Loucy (cell line): ENCODE data around the gene TMEM164.

ENCODE experiments used
- CTCF ChIP-seq: fragments of 200-600 bp; sonication (generic); conservative IDR thresholded peaks from 2 replicates; pipeline ENCODE4 v1.5.1; 2014; ENCODE audit warnings: mild to moderate bottlenecking, antibody characterized with exemption, low read length
- EZH2phosphoT487 ChIP-seq: fragments of 200-600 bp; IDR thresholded peaks from 2 replicates; pipeline ENCODE4 v1.6.1; 2018; ENCODE audit warnings: antibody characterized with exemption, mild to moderate bottlenecking, moderate library complexity, borderline replicate concordance

GRCh38 chrX:110049096-110049495 is 46.2 kb downstream of the TMEM164 start:
- TF ChIP-seq CTCF (no peak), EZH2phosphoT487 (no peak)
